ENCODE results near the gene RYR1. TPM values are rescaled to one million over a fixed set of nuclear protein-coding genes. Genes with fewer than 3 reads are reported as not detected.

The RYR1 gene
- total and polyA plus RNA-seq, 2 of the 8 experiments (the other 6 are each of a cell fraction or from before 2014, with no cell fraction given) = 5.8 to 11.8 TPM

DNA sequence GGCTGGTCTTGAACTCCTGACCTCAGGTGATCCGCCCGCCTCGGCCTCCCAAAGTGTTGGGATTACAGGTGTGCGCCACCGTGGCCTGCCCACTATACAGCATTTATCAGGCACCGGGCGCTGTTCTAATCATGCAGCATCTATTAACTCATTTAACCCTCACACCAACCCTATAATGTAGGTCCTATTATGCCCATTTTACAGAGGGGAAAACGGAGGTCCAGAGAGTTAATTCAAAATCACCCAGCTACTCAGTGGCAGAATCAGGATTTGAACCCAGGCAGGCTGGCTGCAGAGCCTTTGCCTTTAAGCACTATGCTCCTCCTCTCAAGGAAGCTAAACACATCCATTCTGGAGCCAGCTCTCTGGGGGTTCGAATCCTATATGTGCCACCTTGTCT lies 130.0 kb downstream of the RYR1 start:
- H2AK5ac ChIP-seq (ENCODE audit: low read depth, low read length) = no peak overlapping the region
- no peak overlapping the region for H2AFZ ChIP-seq (ENCODE audit: low read length)
- H2BK120ac ChIP-seq (replicated peaks; ENCODE audit: low read depth, low read length) = no peak overlapping the region
- 94% methylated on average over 9 of the region's 9 CpGs; no CpG with 5 or more reads in 1 of the 2 experiments for WGBS, 2 experiments (ENCODE audit: extremely low coverage in 1 of 2, insufficient coverage in 1 of 2, insufficient read length in 1 of 2, insufficient replicate concordance in 2 of 2, low coverage in 1 of 2, low lambda C conversion rate in 2 of 2, missing lambda C conversion rate in 1 of 2)
- H3K18ac ChIP-seq (ENCODE audit: extremely low read depth, low read length) = no peak overlapping the region
- H2BK5ac ChIP-seq (ENCODE audit: low read depth, low read length) = no peak overlapping the region
- no peaks in the 10 kb centered on the region for H3K79me1 ChIP-seq (ENCODE audit: low read depth, low read length)
- no peak overlapping the region for H3K27ac ChIP-seq (ENCODE audit: low read depth, low read length)
- H4K20me1 ChIP-seq (replicated peaks in 1 of 2; ENCODE audit: control insufficient read depth in 1 of 2, insufficient read depth in 2 of 2, low read length in 2 of 2) = peaks cover 0 to 5% of the 10 kb centered on the region in 2 experiments
- no peak overlapping the region for H4K5ac ChIP-seq (ENCODE audit: insufficient read length, low read depth, low read length)
- POLR2A ChIA-PET (ENCODE audit: partially characterized antibody) = no interaction called here
- H2BK20ac ChIP-seq (ENCODE audit: low read length) = no peak overlapping the region
- no peak overlapping the region for H3K4me3 ChIP-seq (ENCODE audit: extremely low read depth in 1 of 4, insufficient read depth in 2 of 4, low read depth in 3 of 4, low read length in 4 of 4)
- H3K9me3 ChIP-seq (ENCODE audit: insufficient read depth in 2 of 2, low read depth in 1 of 2, low read length in 1 of 2) = no peaks in the 10 kb centered on the region
- no peaks in the 10 kb centered on the region for H3K79me2 ChIP-seq (ENCODE audit: control insufficient read depth in 1 of 2, insufficient read depth in 2 of 2, low read length in 2 of 2)
- no peak overlapping the region for H3K56ac ChIP-seq (replicated peaks; ENCODE audit: insufficient read length, low read depth, low read length)
- FAIRE-seq (no peak), DNase-seq (ENCODE audit: low read depth in 1 of 2, low spot score in 2 of 2) (no peak)
- H3K27me3 ChIP-seq (replicated peaks in 1 of 4; ENCODE audit: control insufficient read depth in 3 of 4, extremely low read depth in 1 of 4, insufficient read depth in 3 of 4, low read length in 3 of 4) = no peaks in the 10 kb centered on the region; a peak in 1 of 7 replicates
- no peaks in the 10 kb centered on the region for H3K4me1 ChIP-seq (replicated peaks in 1 of 4; ENCODE audit: control insufficient read depth in 3 of 4, insufficient read depth in 4 of 4, low read length in 3 of 4)
- no peak overlapping the region for H3K23ac ChIP-seq (ENCODE audit: insufficient read length)
- H3K36me3 ChIP-seq (ENCODE audit: control insufficient read depth in 2 of 4, insufficient read depth in 4 of 4, low read length in 3 of 4) = peaks cover 0 to 15% (median 0%) of the 10 kb centered on the region in 4 experiments; a peak in 1 of 8 replicates
- H2BK15ac ChIP-seq (ENCODE audit: low read length) = no peak overlapping the region
- H3K23me2 ChIP-seq (ENCODE audit: low read depth, low read length) = peaks cover 3% of the 10 kb centered on the region; the same call in 1 of the 2 replicates
- no peak overlapping the region for H3K4me2 ChIP-seq (ENCODE audit: insufficient read depth in 1 of 2, low read depth in 2 of 2, low read length in 2 of 2)
- no peak overlapping the region for H4K8ac ChIP-seq (ENCODE audit: extremely low read depth, insufficient read depth, low read length)
- H3K9ac ChIP-seq (replicated peaks in 1 of 4; ENCODE audit: extremely low read depth in 1 of 4, low read depth in 3 of 4, low read length in 3 of 4) = no peak overlapping the region
- no peak overlapping the region for H3K4ac ChIP-seq (replicated peaks; ENCODE audit: insufficient read length, low read depth, low read length)
- no peak overlapping the region for H3K14ac ChIP-seq (ENCODE audit: insufficient read length)
- CTCF ChIA-PET (ENCODE audit: partially characterized antibody) = interaction anchor here (0.7 to 3.7 kb wide), 4 partner anchors 30 to 160 kb away, joined by 3 to 12 read pairs (median 4); no protein-coding TSS in a partner anchor
- H2BK12ac ChIP-seq (ENCODE audit: low read depth, low read length) = no peak overlapping the region
- no peak overlapping the region for H4K91ac ChIP-seq (replicated peaks; ENCODE audit: insufficient read length, low read length)
- TF ChIP-seq EZH2 (IDR thresholded peaks at IDR 0.05; ENCODE audit: low read depth, low read length, severe bottlenecking) = no peak
- TF ChIP-seq RFX5 (IDR thresholded peaks at IDR 0.05; ENCODE audit: borderline replicate concordance, low read depth, low read length) = no peak
- TF ChIP-seq KDM1A (IDR thresholded peaks at IDR 0.05; ENCODE audit: borderline replicate concordance, low read length) = no peak
- no peak for TF ChIP-seq NRF1 (IDR thresholded peaks at IDR 0.05; ENCODE audit: low read depth, low read length)
- no peak for TF ChIP-seq CBX5 (IDR thresholded peaks at IDR 0.05; ENCODE audit: low read depth, low read length)
- TF ChIP-seq GABPA (IDR thresholded peaks at IDR 0.05; ENCODE audit: borderline replicate concordance, insufficient read depth, low read length) = no peak
- TF ChIP-seq, protein P1, sequence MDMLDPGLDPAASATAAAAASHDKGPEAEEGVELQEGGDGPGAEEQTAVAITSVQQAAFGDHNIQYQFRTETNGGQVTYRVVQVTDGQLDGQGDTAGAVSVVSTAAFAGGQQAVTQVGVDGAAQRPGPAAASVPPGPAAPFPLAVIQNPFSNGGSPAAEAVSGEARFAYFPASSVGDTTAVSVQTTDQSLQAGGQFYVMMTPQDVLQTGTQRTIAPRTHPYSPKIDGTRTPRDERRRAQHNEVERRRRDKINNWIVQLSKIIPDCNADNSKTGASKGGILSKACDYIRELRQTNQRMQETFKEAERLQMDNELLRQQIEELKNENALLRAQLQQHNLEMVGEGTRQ (IDR thresholded peaks at IDR 0.05; ENCODE audit: low read length) = no peak
- TF ChIP-seq SP2 (IDR thresholded peaks at IDR 0.05; ENCODE audit: low read length) = no peak
- no peak for TF ChIP-seq BCL11A (IDR thresholded peaks at IDR 0.05; ENCODE audit: low read depth in 2 of 2, low read length in 2 of 2)
- no peak for TF ChIP-seq RNF2 (IDR thresholded peaks at IDR 0.05; ENCODE audit: borderline replicate concordance, low read depth, low read length, missing control alignments, poor library complexity, severe bottlenecking)
- TF ChIP-seq SIX5 (IDR thresholded peaks at IDR 0.05; ENCODE audit: low read depth, low read length) = no peak
- no peak for TF ChIP-seq FOSL1 (IDR thresholded peaks at IDR 0.05; ENCODE audit: insufficient read depth, low read depth, low read length)
- no peak for TF ChIP-seq JUN (IDR thresholded peaks at IDR 0.05; ENCODE audit: low read depth, low read length)
